Kidney (tissue), 14 donors: Measurements from ENCODE around the gene PLPP6. TPM values are rescaled to one million over a fixed set of nuclear protein-coding genes. Genes with fewer than 3 reads are reported as not detected.

ENCODE experiments used
- DNase-seq, 5 donors: peaks; one replicate each; pipeline ENCODE4 v3.0.0-alpha.2; 2013 to 2020
- FAIRE-seq: peaks from 2 replicates; lab custom pipeline; 2012; peaks lifted over from hg19 to GRCh38; lab: Jason Lieb, UNC
- H3K27ac ChIP-seq, 2 donors: one replicate each; pipeline ENCODE4 v1.7.0; 2013; ENCODE audit warnings: low read depth in 2 of 2, low read length in 2 of 2, inconsistent platforms in 1 of 2
- H3K27me3 ChIP-seq: one replicate; pipeline ENCODE4 v1.7.1; 2013; ENCODE audit warnings: low read length, inconsistent platforms; ENCODE audit not compliant: control insufficient read depth, insufficient read depth
- H3K36me3 ChIP-seq, 3 donors: one replicate each; pipeline versions ENCODE4 v1.7.0 to v1.7.1; 2013; ENCODE audit warnings: low read length in 3 of 3, control low read depth in 1 of 3, inconsistent platforms in 1 of 3; ENCODE audit not compliant: insufficient read depth in 3 of 3, control insufficient read depth in 2 of 3
- H3K4me1 ChIP-seq, 3 donors: one replicate each; pipeline versions ENCODE4 v1.7.0 to v1.7.1; 2013; ENCODE audit warnings: low read length in 3 of 3, inconsistent platforms in 1 of 3, low read depth in 1 of 3; ENCODE audit not compliant: control insufficient read depth in 2 of 3, insufficient read depth in 2 of 3
- H3K4me3 ChIP-seq, 3 donors: one replicate each; pipeline versions ENCODE4 v1.7.0 to v1.8.1; 2013; ENCODE audit warnings: low read length in 3 of 3, control low read depth in 1 of 3, inconsistent platforms in 1 of 3
- H3K9ac ChIP-seq, 3 donors: one replicate each; pipeline versions ENCODE4 v1.7.0 to v1.7.1; 2013; ENCODE audit warnings: low read length in 3 of 3, control low read depth in 1 of 3, inconsistent platforms in 1 of 3
- H3K9me3 ChIP-seq, 3 donors: one replicate each; pipeline versions ENCODE4 v1.7.0 to v1.7.1; 2013; ENCODE audit warnings: low read length in 3 of 3, control low read depth in 1 of 3, inconsistent platforms in 1 of 3; ENCODE audit not compliant: control insufficient read depth in 2 of 3, insufficient read depth in 1 of 3
- CTCF ChIP-seq: IDR thresholded peaks from 3 replicates; pipeline ENCODE4 v1.5.1; 2012; ENCODE audit warnings: mild to moderate bottlenecking, moderate library complexity, borderline replicate concordance; ENCODE audit not compliant: insufficient read depth; ENCODE audit errors: extremely low read depth
- intact Hi-C: fragments of 100-400 bp; cut with DNase I; formaldehyde crosslinking; loops from one replicate; pipeline ENCODE4 v1.11.1; 2022
- polyA plus RNA-seq: library from polyadenylated mRNA; stranded (reverse); fragments of 350-450 nt; fragmentation: Illumina TruSeq; extraction: RNeasy Lipid Tissue Mini Kit (QIAGEN cat#74804); gene quantifications from one replicate; pipeline ENCODE4 v1.2.3, GENCODE V29; 2014; ENCODE audit warnings: low read depth, low replicate concordance; ENCODE audit not compliant: insufficient read depth
- total RNA-seq: library from RNA; stranded (reverse); fragmentation: NEBNext Ultra II Directional; extraction: Animal tissue kit (Norgen Biotek cat#: 25700); gene quantifications from one replicate; pipeline ENCODE4 v1.2.1, GENCODE V29; 2021
- donor health status: control.
- donor health status: control.
- donor health status: control.
- donor health status: control.
- donor health status: control.
- donor health status: DM: yes; HTN: yes; CAD: no.
- donor health status: Normal renal cell carcinoma (clear cell type).

PLPP6 gene
- total and polyA plus RNA-seq, 2 donors from 2014 or later = 6.7 to 9.0 TPM

DNA sequence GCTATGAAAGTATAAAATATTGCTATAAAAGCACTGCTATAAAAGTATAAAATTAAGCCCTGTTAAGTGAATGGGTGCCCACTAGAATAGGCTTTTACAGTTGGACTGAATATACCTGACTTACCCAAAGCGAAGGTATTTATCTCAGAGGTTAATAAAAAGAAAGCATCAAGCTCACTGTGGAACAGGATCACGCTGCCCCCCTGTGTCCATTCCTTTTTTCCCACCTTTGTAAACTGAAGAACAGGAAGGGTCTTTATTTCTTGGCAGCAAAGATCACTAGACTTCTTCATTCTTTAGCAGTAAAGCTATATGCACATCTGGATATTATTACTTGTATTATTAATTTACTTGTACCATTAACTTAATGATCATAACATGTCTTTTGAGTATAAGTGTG lies 22.1 kb upstream of the PLPP6 start:
- DNase-seq (peak in 3 of 5 donors; percentile 36 to 59 (median 46)), FAIRE-seq (no peak)
- H3K4me3 ChIP-seq = no peak overlapping the region
- H3K36me3 ChIP-seq = no peaks in the 10 kb centered on the region
- H3K27ac ChIP-seq = no peak overlapping the region
- H3K4me1 ChIP-seq = no peaks in the 10 kb centered on the region
- H3K27me3 ChIP-seq = no peaks in the 10 kb centered on the region
- no peaks in the 10 kb centered on the region for H3K9me3 ChIP-seq
- H3K9ac ChIP-seq = no peak overlapping the region
- TF ChIP-seq CTCF = peak; percentile 35
- intact Hi-C loops = no loop called here

DNA sequence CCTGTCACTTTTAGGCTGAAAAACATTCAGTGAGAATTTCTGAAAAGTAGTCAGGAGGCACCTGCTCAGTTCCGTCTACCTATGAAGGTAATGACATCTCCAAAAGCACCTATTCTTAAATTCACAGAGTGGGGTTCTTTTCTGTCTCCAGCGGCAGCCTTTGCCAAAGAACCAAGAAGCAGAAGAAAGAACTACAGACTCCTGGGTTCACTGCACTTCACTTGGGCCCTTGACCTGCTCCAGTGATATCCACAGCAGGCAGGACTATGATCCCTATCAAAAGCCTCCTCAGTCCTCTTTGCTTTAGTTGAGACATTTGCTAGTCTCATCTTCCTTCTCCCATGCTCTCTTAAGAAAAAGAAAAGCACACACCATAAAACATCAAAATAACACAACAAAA lies 19.7 kb upstream of the PLPP6 start:
- no peaks in the 10 kb centered on the region for H3K36me3 ChIP-seq
- H3K9ac ChIP-seq = no peak overlapping the region
- DNase-seq (no peak), FAIRE-seq (no peak)
- intact Hi-C loops = no loop called here
- H3K27ac ChIP-seq = no peak overlapping the region
- no peaks in the 10 kb centered on the region for H3K27me3 ChIP-seq
- no peaks in the 10 kb centered on the region for H3K4me1 ChIP-seq
- no peak for TF ChIP-seq CTCF
- H3K4me3 ChIP-seq = no peak overlapping the region
- H3K9me3 ChIP-seq = no peaks in the 10 kb centered on the region

GRCh38 chr9:4654084-4654483 lies 8.0 kb upstream of the PLPP6 start:
- DNase-seq (no peak), FAIRE-seq (no peak)

More at GRCh38 chr9:4654084-4654483, 8.0 kb upstream of the PLPP6 start:
- Histone ChIP-seq H3K4me1 (no peaks in the 10 kb centered on the region), H3K9ac (no peak overlapping the region), H3K27me3 (no peaks in the 10 kb centered on the region), H3K36me3 (no peaks in the 10 kb centered on the region), H3K4me3 (no peak overlapping the region), H3K27ac (no peak overlapping the region), H3K9me3 (no peaks in the 10 kb centered on the region)
- intact Hi-C loops = no loop called here
- no peak for TF ChIP-seq CTCF
